ENCODE results near the gene TREH. TPM values are rescaled to one million over a fixed set of nuclear protein-coding genes. Genes with fewer than 3 reads are reported as not detected.
"Not testable (repeated sequence)": the region's sequence is repeated elsewhere in the genome, so short reads cannot be mapped to it uniquely, and the experiment has no call there.

Gene TREH
- total RNA-seq, 1 donor from 2014 or later = not detected

- no peak for DNase-seq
Measured at GRCh38 chr11:118628432-118628831, 51.0 kb downstream of the TREH start.

GRCh38 chr11:118628031-118628430 lies 51.4 kb downstream of the TREH start:
- DNase-seq = no peak

- no peak for DNase-seq
Measured at GRCh38 chr11:118627566-118627965, 51.9 kb downstream of the TREH start.

- peak; percentile 10 for DNase-seq
Measured at GRCh38 chr11:118625976-118626375, 53.5 kb downstream of the TREH start.

- peak; percentile 27 for DNase-seq
Measured at GRCh38 chr11:118625036-118625690, 54.3 kb downstream of the TREH start.

- no peak for DNase-seq
Measured at GRCh38 chr11:118623269-118623655, 56.2 kb downstream of the TREH start.

GRCh38 chr11:118622376-118623268 lies 56.8 kb downstream of the TREH start:
- peak; percentile 42 for DNase-seq

GRCh38 chr11:118621784-118622375 lies 57.6 kb downstream of the TREH start:
- DNase-seq = no peak

- peak; percentile 80 for DNase-seq
Measured at GRCh38 chr11:118621071-118621783, 58.2 kb downstream of the TREH start.

GRCh38 chr11:118620529-118621070 lies 58.9 kb downstream of the TREH start:
- DNase-seq = no peak

GRCh38 chr11:118619444-118620197 lies 59.8 kb downstream of the TREH start:
- DNase-seq = peak; percentile 61

GRCh38 chr11:118618991-118619375 lies 60.5 kb downstream of the TREH start:
- DNase-seq = no peak

- peak; percentile 58 for DNase-seq
Measured at GRCh38 chr11:118618115-118618990, 61.1 kb downstream of the TREH start.

GRCh38 chr11:118615976-118616371 lies 63.5 kb downstream of the TREH start:
- DNase-seq = no peak

GRCh38 chr11:118615282-118615975 lies 64.0 kb downstream of the TREH start:
- no peak for DNase-seq

- DNase-seq = no peak
Measured at GRCh38 chr11:118614511-118614910, 64.9 kb downstream of the TREH start.

- no peak for DNase-seq
Measured at GRCh38 chr11:118612378-118612777, 67.1 kb downstream of the TREH start.

GRCh38 chr11:118611433-118611795 lies 68.0 kb downstream of the TREH start:
- DNase-seq = not testable (repeated sequence)

- DNase-seq = no peak
Measured at GRCh38 chr11:118610773-118611432, 68.5 kb downstream of the TREH start.

Data from occipital lobe (tissue), 2 donors.